K562 (cell line): ENCODE measurements around the gene NIPBL. TPM values are rescaled to one million over a fixed set of nuclear protein-coding genes. Genes with fewer than 3 reads are reported as not detected.
"Not testable (repeated sequence)": the region's sequence is repeated elsewhere in the genome, so short reads cannot be mapped to it uniquely, and the experiment has no call there.

Experiments
- ATAC-seq: fragments of 200-7000 bp; cut with Tn5 transposase; 3 replicates; pipeline ENCODE4 v1.9.1; 2020; ENCODE audit warnings: moderate library complexity
- BruUV-seq: library from RNA; stranded (reverse); fragments of 400-500 nt; replicated peaks from 2 replicates; lab custom pipeline; 2021; lab: Mats Ljungman, UMichigan
- CTCF ChIA-PET: fragments of 300-600 bp; formaldehyde crosslinking; extraction: SDS; loops from one replicate; lab custom pipeline; 2021; ENCODE audit warnings: low intra/inter-chr PET ratio; lab: Yijun Ruan, JAX
- POLR2A ChIA-PET: fragments of 300-600, 350-650 bp; sonication (Branson Sonifier 250); formaldehyde crosslinking; extraction: SDS; loops from one replicate; lab custom pipeline; 2021; ENCODE audit warnings: antibody characterized with exemption, inconsistent platforms; lab: Yijun Ruan, JAX
- DNase-seq, 4 experiments: peaks; one replicate each; pipeline versions ENCODE4 v3.0.0 to v3.0.0-alpha.2; 2011 to 2018; ENCODE audit warnings: low spot score in 3 of 4, mixed read lengths in 3 of 4; ENCODE audit errors: extremely low read depth in 1 of 4
- FAIRE-seq: peaks from 2 replicates; lab custom pipeline; 2011; peaks lifted over from hg19 to GRCh38; lab: Jason Lieb, UNC
- H2AFZ ChIP-seq: 2 replicates; pipeline ENCODE4 v1.6.0; 2011; ENCODE audit warnings: low read depth, low read length, control low read depth, inconsistent platforms
- H3K27ac ChIP-seq: fragments of 200-600 bp; 3 replicates; pipeline ENCODE4 v1.8.0; 2011; ENCODE audit warnings: low read depth, mild to moderate bottlenecking, control low read depth, inconsistent platforms, low read length, moderate library complexity, mixed read lengths; ENCODE audit errors: extremely low read depth
- H3K27me3 ChIP-seq, 2 experiments: fragments of 300-600 bp in 1 of 2; 2 replicates in 1 of 2; 3 replicates in 1 of 2; pipeline versions ENCODE4 v1.6.0 to v1.8.0; 2011; ENCODE audit warnings: inconsistent platforms in 2 of 2, low read length in 2 of 2, mild to moderate bottlenecking in 1 of 2, mixed read lengths in 1 of 2, moderate library complexity in 1 of 2; ENCODE audit not compliant: control insufficient read depth in 2 of 2, insufficient read depth in 2 of 2
- H3K36me3 ChIP-seq: fragments of 300-600 bp; 3 replicates; pipeline ENCODE4 v1.8.0; 2011; ENCODE audit warnings: mild to moderate bottlenecking, low read length, inconsistent platforms; ENCODE audit not compliant: control insufficient read depth, insufficient read depth
- H3K4me1 ChIP-seq, 2 experiments: fragments of 200-600 bp in 1 of 2; replicated peaks in 1 of 2; 2 replicates in 1 of 2; 3 replicates in 1 of 2; pipeline versions ENCODE4 v1.5.1 to v1.8.0; 2011; ENCODE audit warnings: inconsistent platforms in 2 of 2, low read length in 2 of 2, mild to moderate bottlenecking in 1 of 2, mixed read lengths in 1 of 2, moderate library complexity in 1 of 2; ENCODE audit not compliant: control insufficient read depth in 2 of 2, insufficient read depth in 2 of 2
- H3K4me2 ChIP-seq: 2 replicates; pipeline ENCODE4 v1.6.1; 2011; ENCODE audit warnings: low read length, control low read depth, inconsistent platforms, mixed read lengths; ENCODE audit not compliant: insufficient read depth
- H3K4me3 ChIP-seq: fragments of 200-600 bp; sonication (generic), shearing (Covaris generic); 2 replicates; pipeline ENCODE4 v1.5.1; 2016; ENCODE audit warnings: control low read depth, inconsistent platforms
- H3K79me2 ChIP-seq: fragments of 200-600 bp; 3 replicates; pipeline ENCODE4 v1.8.0; 2011; ENCODE audit warnings: low read length, inconsistent platforms; ENCODE audit not compliant: control insufficient read depth, insufficient read depth
- H3K9ac ChIP-seq, 2 experiments: 2 replicates each; pipeline versions ENCODE4 v1.6.0 to v1.6.1; 2011; ENCODE audit warnings: low read depth in 2 of 2, low read length in 2 of 2, control low read depth in 1 of 2, inconsistent platforms in 1 of 2, mild to moderate bottlenecking in 1 of 2, mixed read lengths in 1 of 2; ENCODE audit not compliant: insufficient read depth in 1 of 2
- H3K9me1 ChIP-seq: one replicate; pipeline ENCODE4 v1.6.0; 2011; ENCODE audit warnings: inconsistent platforms, mild to moderate bottlenecking, low read length, moderate library complexity; ENCODE audit not compliant: control insufficient read depth, insufficient read depth
- H3K9me3 ChIP-seq: replicated peaks from 2 replicates; pipeline ENCODE4 v1.5.1; 2011; ENCODE audit warnings: low read depth, low read length, inconsistent platforms; ENCODE audit not compliant: control insufficient read depth, insufficient read depth
- H4K20me1 ChIP-seq: replicated peaks from 2 replicates; pipeline ENCODE4 v1.6.1; 2011; ENCODE audit warnings: low read length, inconsistent platforms, mixed read lengths; ENCODE audit not compliant: control insufficient read depth, insufficient read depth
- ATF7 ChIP-seq: fragments of 450-650 bp; IDR thresholded peaks from 2 replicates; pipeline ENCODE4 v1.7.1; 2014; ENCODE audit warnings: mild to moderate bottlenecking, moderate library complexity
- DLX4 ChIP-seq: fragments of 250-450 bp; sonication (Bioruptor Pico); IDR thresholded peaks from 2 replicates; pipeline ENCODE4 v1.6.1; 2021; ENCODE audit warnings: mild to moderate bottlenecking
- FOXK2 ChIP-seq, 2 experiments: fragments of 450-650 bp; IDR thresholded peaks in 1 of 2; conservative IDR thresholded peaks in 1 of 2; 2 replicates each; pipeline ENCODE4 v1.6.1; 2016; ENCODE audit warnings: low read depth in 2 of 2, mild to moderate bottlenecking in 1 of 2
- GTF2B ChIP-seq: IDR thresholded peaks from 2 replicates; pipeline ENCODE4 v1.6.1; 2011; ENCODE audit not compliant: insufficient read length; ENCODE audit errors: extremely low read depth
- NONO ChIP-seq, 2 experiments: fragments of 200-400 bp in 1 of 2; fragments of 450-650 bp in 1 of 2; formaldehyde crosslinking in 1 of 2; IDR thresholded peaks; 2 replicates each; pipeline ENCODE4 v1.6.1; 2017; ENCODE audit warnings: low read depth in 2 of 2, mild to moderate bottlenecking in 2 of 2, moderate library complexity in 2 of 2, low read length in 1 of 2
- PHB2 ChIP-seq: fragments of 450-650 bp; IDR thresholded peaks from 2 replicates; pipeline ENCODE4 v1.6.1; 2017; ENCODE audit warnings: low read depth
- ZHX1 ChIP-seq: fragments of 150-350 bp; conservative IDR thresholded peaks from 2 replicates; pipeline ENCODE4 v1.6.1; 2014; ENCODE audit warnings: low read length
- ZNF146 ChIP-seq: IDR thresholded peaks from one replicate; pipeline ENCODE4 v1.6.1; 2018; ENCODE audit warnings: missing compliant biosample characterization; ENCODE audit not compliant: unreplicated experiment
- WGBS: fragments of 100-300 bp; shearing (Covaris generic); methylation state at CpG from one replicate; pipeline ENCODE4 v1.1.6; 2016; ENCODE audit warnings: low coverage, mixed read lengths; ENCODE audit not compliant: insufficient coverage; ENCODE audit errors: missing lambda C conversion rate; 5-methylcytosine and 5-hydroxymethylcytosine counted together
- in situ Hi-C: fragments of 300-500 bp; cut with MboI; formaldehyde crosslinking; loops from 4 replicates; pipeline ENCODE4 v1.15.0; 2018; ENCODE audit warnings: inconsistent platforms, mixed read lengths
- intact Hi-C: fragments of 100-400 bp; cut with micrococcal nuclease; formaldehyde crosslinking; loops from 2 replicates; pipeline ENCODE4 v1.14.2; 2022
- polyA plus RNA-seq, 8 experiments: library from polyadenylated mRNA; depleted of rRNA in 4 of 8; stranded (reverse) in 5 of 8; unstranded in 3 of 8; fragments of >200 nt; fragmentation: Nextera tagmentation in 2 of 8; fragmentation: Illumina TruSeq in 1 of 8; extraction: Ambion mirVana in 2 of 8; extraction: Trizol in 1 of 8; gene quantifications; 2 replicates each; pipeline versions ENCODE4 v1.2.1 to v1.2.3, GENCODE V29; 2011 to 2014; ENCODE audit warnings: inconsistent platforms in 1 of 8, missing spikeins in 1 of 8
- total RNA-seq, 7 experiments: library from RNA; depleted of rRNA in 6 of 7; stranded (reverse); fragments of >200 nt in 6 of 7; fragmentation: Illumina TruSeq in 2 of 7; extraction: Trizol in 2 of 7; gene quantifications; 2 replicates each; pipeline versions ENCODE4 v1.2.1 to v1.2.3, GENCODE V29; 2011 to 2021; ENCODE audit warnings: low replicate concordance in 1 of 7

The NIPBL gene
- total and polyA plus RNA-seq, 9 of the 15 experiments (the other 6 are each of a cell fraction or from before 2014, with no cell fraction given) = 12.9 to 56.7 (median 38.9) TPM

GRCh38 chr5:36852903-36853302, 23.7 kb upstream of the NIPBL start:
- WGBS = 27% methylated on average over 6 of the region's 6 CpGs
- H3K4me3 ChIP-seq, BruUV-seq, POLR2A ChIA-PET, H3K9me1 ChIP-seq, H2AFZ ChIP-seq, H4K20me1 ChIP-seq, intact Hi-C loops, CTCF ChIA-PET, H3K27me3 ChIP-seq, H3K36me3 ChIP-seq, H3K9ac ChIP-seq, H3K4me1 ChIP-seq, FAIRE-seq, H3K27ac ChIP-seq, ATAC-seq, in situ Hi-C loops: not testable (repeated sequence)
- peak; percentile 56 for TF ChIP-seq ZNF146 (CRISPR knock-in tag)
- TF ChIP-seq, all 486 proteins: peak for 1; not testable (repeated sequence) for 485
- DNase-seq, H3K4me2 ChIP-seq, H3K79me2 ChIP-seq, H3K9me3 ChIP-seq: not testable (repeated sequence)

GRCh38 chr5:36854402-36855140, 22.0 kb upstream of the NIPBL start:
- Histone ChIP-seq H3K9me3 (no peaks in the 10 kb centered on the region), H3K9ac (no peak overlapping the region), H3K36me3 (no peaks in the 10 kb centered on the region), H3K27ac (no peak overlapping the region), H3K79me2 (no peaks in the 10 kb centered on the region), H3K4me2 (no peak overlapping the region), H2AFZ (peak overlapping the region; percentile 13; the same call in 1 of the 2 replicates), H4K20me1 (no peaks in the 10 kb centered on the region), H3K27me3 (no peaks in the 10 kb centered on the region; a peak in 1 of 5 replicates), H3K4me3 (no peak overlapping the region), H3K9me1 (no peaks in the 10 kb centered on the region), H3K4me1 (no peaks in the 10 kb centered on the region)
- FAIRE-seq (no peak), DNase-seq (peak in 2 of 4 experiments; percentile 15 to 25), ATAC-seq (peak; percentile 44; the same call in 2 of the 3 replicates)
- in situ Hi-C loops (no loop called here), intact Hi-C loops (no loop called here)
- 59% methylated on average over 16 of the region's 16 CpGs for WGBS
- POLR2A ChIA-PET = interaction anchor here (0.7 to 1.4 kb wide), 2 partner anchors 9 to 70 kb away, joined by 3 to 8 read pairs; no protein-coding TSS in a partner anchor
- CTCF ChIA-PET = no interaction called here
- no TSS peak for BruUV-seq
- peak; percentile 86 for TF ChIP-seq ATF7
- TF ChIP-seq PHB2 = no peak
- peak in 1 of 2 experiments; percentile 91; a peak in 2 of 4 replicates for TF ChIP-seq FOXK2 (conservative IDR thresholded peaks at IDR 0.05 in 1 of 2, IDR thresholded peaks at IDR 0.05 in 1 of 2; ENCODE audit: low read depth in 2 of 2)
- peak in 1 of 2 experiments; percentile 87; a peak in 2 of 4 replicates for TF ChIP-seq NONO (IDR thresholded peaks at IDR 0.05; ENCODE audit: low read depth in 2 of 2, low read length in 1 of 2)
- no peak for TF ChIP-seq DLX4 (CRISPR knock-in tag)
- no peak for TF ChIP-seq ZHX1
- no peak for TF ChIP-seq GTF2B
